HG03558 (cell line): ENCODE data around the gene PITPNM1.
"Not testable (repeated sequence)": the region's sequence is repeated elsewhere in the genome, so short reads cannot be mapped to it uniquely, and the experiment has no call there.

Source experiments
- ATAC-seq: cut with Tn5 transposase; IDR thresholded peaks from one replicate; pipeline ENCODE4 v1.9.1; 2021; ENCODE audit warnings: moderate number of reproducible peaks; ENCODE audit not compliant: unreplicated experiment; ENCODE audit errors: extremely low read depth

Gene PITPNM1

DNA sequence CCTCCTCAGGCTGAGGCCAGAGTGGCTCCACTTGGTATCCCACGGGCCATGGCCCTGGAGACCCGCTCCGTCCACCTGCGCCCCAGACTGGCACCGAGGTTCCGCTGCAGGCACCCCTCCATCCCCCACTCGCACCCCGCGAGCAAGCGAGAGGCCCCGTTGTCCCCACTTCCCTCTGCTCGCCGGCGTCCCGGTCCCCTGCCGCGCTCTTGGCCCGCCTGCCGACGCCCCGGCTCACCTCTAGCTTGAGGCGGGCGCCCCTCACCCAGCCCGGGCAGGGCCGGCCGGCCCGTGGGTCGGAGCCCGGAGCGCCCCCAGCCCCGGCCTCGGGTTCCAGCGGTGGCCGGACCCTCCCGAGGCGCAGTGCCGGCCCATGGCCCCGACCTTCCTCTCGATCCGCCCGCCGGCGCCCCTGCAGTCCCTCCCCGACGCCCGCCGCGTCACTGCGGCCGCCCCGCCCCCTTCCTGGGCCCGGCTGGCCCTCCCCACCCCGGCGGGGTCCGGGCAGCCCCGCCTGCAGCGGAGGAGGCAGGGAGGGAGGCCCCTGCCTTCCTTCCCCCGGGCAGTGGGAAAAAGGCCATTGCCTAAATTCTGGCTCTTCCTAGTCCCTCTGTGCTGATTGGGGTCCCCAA is at the start of gene PITPNM1:
PITPNM1 (minus strand) TSS at position 414 of the 632 bp plus-strand sequence. CDS start 1,183 bp downstream, outside the sequence.
- no peak for ATAC-seq

GRCh38 chr11:67551697-67552096 is 46.5 kb upstream of the PITPNM1 start:
- ATAC-seq = not testable (repeated sequence)

DNA sequence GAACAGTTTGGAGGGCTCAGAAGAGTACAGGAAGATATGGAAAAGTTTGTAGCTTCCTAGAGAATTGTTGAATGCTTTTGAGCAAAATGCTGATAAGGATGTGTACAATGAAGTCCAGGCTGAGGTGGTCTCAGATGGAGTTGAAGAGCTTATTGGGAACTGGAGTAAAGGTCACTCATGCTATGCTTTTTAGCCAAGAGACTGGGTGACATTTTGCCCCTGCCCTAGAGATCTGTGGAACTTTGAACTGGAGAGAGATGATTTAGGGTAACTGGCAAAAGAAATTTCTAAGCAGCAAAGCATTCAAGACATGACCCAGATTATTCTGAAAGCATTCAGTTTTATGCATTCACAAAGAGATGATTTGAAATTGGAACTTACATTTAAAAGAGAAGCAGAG is 46.0 kb upstream of the PITPNM1 start:
- ATAC-seq = no peak

- ATAC-seq = no peak
These were observed 43.5 kb upstream of the PITPNM1 start for GRCh38 chr11:67548555-67549110.

DNA sequence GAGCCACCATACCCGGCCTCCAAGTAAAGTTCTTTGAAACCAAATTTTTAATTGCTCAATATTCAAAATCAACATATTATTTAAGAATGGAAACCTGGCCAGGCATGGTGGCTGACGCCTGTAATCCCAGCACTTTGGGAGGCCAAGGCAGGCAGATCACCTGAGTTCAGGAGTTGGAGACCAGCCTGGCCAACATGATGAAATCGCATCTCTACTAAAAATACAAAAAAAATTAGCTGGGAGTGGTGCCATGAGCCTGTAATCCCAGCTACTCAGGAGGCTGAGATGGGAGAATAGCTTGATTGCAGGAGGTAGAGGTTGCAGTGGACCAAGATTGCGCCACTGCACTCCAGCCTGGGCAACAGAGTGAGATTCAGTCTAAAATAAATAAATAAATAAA is 42.9 kb upstream of the PITPNM1 start:
- ATAC-seq = not testable (repeated sequence)

GRCh38 chr11:67545280-67545679 is 40.1 kb upstream of the PITPNM1 start:
- ATAC-seq = no peak

- no peak for ATAC-seq
These were observed 39.6 kb upstream of the PITPNM1 start for GRCh38 chr11:67544616-67545242.

DNA sequence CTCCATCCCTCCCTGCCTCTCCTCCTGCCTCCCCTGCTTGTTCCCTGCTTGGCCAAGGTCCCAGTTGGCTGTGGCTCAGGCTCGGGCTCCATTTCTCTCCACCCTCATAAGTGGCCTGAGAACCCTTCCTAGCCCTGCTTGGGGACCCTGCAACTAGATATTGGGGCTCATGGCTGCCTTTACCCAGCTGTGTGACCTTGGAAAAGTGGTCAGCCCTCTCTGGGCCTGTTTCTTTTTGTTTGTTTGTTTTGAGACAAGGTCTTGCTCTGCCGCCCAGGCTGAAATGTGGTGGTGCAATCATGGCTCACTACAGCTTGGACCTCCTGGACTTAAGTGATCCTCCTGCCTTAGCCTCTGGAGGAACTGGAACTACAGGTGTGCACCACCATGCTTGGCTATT is 38.4 kb upstream of the PITPNM1 start:
- ATAC-seq = no peak

- ATAC-seq = no peak
These were observed 37.8 kb upstream of the PITPNM1 start for GRCh38 chr11:67542971-67543370.

DNA sequence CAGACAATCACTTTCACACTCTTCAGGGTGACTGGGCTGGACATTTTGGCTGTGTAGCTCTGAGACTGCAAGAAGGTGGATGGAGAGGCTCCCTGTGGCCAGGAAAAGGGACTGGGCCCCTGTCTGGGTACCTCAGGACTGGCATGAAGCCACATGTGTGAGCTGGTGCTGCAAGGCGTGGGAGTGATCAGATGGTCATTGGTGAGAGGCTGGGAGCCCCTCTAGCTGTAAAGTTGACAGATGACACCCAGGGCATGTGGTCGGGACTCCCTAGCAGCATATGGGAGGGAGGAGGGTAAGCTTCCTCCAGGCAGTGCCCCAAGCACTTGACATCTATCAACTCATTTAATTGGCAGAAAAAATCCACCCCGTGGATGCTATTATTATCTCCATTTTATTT is 37.0 kb upstream of the PITPNM1 start:
- ATAC-seq = no peak

DNA sequence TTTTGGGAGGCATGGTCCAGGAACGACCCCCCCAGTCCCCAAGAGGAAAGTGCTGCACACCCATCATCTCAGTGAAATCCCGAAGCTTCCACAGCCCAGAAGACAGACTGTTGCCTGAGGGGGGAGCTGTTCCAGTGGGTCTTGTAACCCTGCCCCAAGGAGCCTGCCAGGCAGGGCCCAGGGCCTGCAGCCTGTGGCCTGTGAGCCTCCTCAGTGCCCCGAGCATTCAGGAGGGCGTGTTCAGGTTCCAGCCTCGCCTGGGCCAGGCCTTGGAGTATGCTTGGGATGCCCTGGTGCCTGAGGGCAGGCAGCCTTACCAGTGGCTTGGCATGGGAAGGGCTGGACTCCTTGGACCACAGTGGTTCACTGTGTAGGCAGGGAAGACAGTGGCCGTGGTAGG is 36.0 kb upstream of the PITPNM1 start:
- no peak for ATAC-seq

GRCh38 chr11:67539550-67539949 is 34.4 kb upstream of the PITPNM1 start:
- ATAC-seq = no peak

DNA sequence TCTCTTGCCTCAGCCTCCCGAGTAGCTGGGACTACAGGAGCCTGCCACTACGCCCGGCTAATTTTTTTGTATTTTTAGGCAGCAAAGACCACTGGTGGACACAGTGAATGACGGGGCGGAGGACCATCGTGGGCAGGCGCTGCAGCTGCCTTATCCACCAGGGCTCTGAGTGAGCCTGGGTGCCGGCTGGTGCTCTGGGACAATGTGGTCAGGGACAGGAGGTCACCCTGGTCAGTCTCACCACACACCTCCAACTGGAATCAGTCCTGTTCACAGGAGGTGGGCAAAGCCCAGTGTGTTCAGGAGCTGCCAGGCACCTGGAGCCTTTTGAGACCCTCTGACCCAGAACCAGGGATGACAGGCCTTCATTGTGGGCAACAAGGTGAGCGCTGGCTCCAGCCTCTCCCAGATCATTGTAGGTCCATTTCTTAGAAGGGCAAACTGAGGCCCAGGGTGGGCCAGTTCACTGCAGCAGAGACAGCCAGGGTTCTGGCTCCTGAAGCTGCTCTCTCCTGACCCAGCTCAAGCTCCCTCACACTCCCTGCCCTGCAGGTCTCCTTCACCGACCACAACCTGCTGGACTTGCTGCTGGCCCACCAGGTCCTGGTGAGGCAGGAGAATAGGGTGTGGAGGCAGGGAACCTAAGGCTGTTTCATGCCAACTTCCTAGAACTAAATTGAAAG is 33.8 kb upstream of the PITPNM1 start:
- ATAC-seq = no peak

DNA sequence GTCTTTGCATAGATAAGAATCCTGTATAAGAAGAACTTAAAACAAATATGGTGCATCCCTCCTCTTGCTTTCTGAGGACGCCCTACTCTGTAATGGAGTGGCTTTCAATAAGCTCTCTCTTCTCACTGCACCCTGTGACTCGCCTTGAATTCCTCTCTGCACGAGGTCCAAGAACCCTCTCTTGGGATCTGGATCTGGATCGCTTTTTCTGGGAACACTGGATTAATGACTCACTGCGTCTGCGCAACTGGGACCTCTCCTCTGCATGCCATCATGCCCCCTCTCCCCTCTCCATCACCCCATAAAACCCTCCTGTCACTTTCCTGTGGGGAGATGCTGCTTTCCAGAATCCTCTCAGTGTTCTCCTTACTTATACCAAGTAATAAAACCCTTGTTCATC is 33.1 kb upstream of the PITPNM1 start:
- ATAC-seq = no peak

GRCh38 chr11:67535561-67535960 is 30.4 kb upstream of the PITPNM1 start:
- ATAC-seq = no peak

DNA sequence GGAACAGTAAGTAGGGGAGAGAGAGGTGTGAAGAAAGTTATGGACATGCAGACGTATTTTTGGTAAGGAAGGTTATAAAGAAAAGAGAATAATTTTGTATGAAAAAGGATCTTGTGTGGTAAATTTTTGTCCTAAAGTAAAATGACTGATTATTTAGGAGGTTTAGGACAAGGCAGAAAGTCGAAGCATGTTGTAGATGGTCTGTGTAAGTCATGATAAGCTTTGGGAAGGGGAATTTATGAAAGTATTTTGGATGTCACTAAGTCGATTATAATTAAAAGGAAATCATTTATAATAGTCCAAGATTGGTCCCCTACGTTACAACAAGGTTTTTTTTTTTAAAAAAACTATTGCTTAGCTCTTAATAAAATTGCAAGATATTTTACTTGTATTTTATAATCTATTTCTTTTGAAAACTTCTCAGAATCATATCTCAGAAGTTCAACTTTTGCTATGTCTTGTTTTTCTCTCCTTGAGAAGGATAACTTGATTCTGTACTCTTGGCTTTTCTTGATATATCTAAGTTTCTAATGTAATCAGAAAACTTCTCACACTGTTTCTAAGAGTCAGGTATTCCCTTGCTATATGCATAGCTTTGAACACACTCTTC is 29.0 kb upstream of the PITPNM1 start:
- no peak for ATAC-seq

- ATAC-seq = no peak
These were observed 27.7 kb upstream of the PITPNM1 start for GRCh38 chr11:67532889-67533288.

DNA sequence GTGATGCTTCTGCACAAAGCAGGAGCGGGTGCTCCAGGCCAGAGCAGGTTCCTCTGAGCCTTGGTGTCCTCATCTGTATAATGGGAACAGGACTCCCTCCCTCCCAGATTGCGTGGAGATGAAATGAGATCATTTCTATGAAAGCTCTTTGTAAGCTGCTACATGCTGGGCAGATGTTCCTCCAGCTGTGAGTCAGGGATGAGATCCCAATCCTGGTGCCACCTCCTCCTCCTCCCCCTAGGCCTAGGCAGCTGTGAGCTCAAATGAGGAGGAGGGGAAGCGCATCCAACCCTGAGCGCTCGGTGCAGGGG is 25.1 kb upstream of the PITPNM1 start:
- no peak for ATAC-seq

DNA sequence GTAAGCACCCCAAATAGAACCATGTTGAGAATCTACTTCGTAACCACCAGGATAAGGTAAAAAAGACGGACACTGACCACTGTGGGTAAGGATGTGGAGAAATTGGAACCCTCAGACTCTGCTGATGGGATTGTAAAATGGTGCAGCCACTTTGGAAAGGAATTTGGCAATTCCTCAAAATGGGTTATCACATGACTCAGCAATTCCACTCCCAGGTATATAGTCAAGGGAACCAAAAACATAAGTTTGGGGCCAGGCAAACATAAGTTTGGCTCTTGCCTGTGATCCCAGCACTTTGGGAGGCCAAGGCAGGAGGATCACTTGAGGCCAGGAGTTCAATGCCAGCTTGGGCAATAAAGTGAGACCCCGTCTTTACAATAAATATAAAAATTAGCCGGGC is 23.2 kb upstream of the PITPNM1 start:
- no peak for ATAC-seq

- no peak for ATAC-seq
These were observed 20.3 kb upstream of the PITPNM1 start for GRCh38 chr11:67525275-67525976.

- ATAC-seq = no peak
These were observed 19.3 kb upstream of the PITPNM1 start for GRCh38 chr11:67524480-67524808.
